Fibroblast of mammary gland (primary cell): ENCODE results near the gene ERAP2.

ENCODE experiments used
- DNase-seq: peaks from one replicate; pipeline ENCODE4 v3.0.0-alpha.2; 2010; ENCODE audit warnings: low read depth
- H3K4me3 ChIP-seq: 2 replicates; pipeline ENCODE4 v1.5.1; 2011; ENCODE audit warnings: low read depth, mild to moderate bottlenecking, low read length, moderate library complexity; ENCODE audit not compliant: control insufficient read depth
- TF ChIP-seq, protein P1 (sequence below): conservative IDR thresholded peaks from 2 replicates; pipeline ENCODE4 v1.5.1; 2011; ENCODE audit warnings: low read depth, low read length, inconsistent platforms; ENCODE audit not compliant: control insufficient read depth, insufficient read depth

ERAP2 gene

DNA sequence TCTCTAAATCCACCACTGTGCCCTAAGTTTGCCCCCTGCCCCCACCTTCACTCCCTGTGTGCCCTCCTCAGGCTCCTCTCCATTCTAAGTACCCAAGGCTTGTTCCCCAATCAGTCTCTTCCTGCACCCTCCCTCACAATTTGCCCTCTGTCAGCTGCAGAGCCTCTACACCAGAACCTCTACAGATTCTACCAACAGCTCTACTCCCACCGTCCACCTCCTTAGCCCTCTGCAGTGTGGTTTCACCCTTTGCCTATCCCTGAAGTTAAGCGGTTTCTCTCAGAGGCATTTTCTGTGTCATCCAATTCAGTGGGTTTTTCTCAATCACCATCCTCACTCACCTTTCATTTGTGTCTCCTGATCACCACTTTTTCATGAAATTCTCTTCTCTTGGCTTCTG lies 13.2 kb upstream of the ERAP2 start:
- DNase-seq, result no peak
- TF ChIP-seq, protein P1, sequence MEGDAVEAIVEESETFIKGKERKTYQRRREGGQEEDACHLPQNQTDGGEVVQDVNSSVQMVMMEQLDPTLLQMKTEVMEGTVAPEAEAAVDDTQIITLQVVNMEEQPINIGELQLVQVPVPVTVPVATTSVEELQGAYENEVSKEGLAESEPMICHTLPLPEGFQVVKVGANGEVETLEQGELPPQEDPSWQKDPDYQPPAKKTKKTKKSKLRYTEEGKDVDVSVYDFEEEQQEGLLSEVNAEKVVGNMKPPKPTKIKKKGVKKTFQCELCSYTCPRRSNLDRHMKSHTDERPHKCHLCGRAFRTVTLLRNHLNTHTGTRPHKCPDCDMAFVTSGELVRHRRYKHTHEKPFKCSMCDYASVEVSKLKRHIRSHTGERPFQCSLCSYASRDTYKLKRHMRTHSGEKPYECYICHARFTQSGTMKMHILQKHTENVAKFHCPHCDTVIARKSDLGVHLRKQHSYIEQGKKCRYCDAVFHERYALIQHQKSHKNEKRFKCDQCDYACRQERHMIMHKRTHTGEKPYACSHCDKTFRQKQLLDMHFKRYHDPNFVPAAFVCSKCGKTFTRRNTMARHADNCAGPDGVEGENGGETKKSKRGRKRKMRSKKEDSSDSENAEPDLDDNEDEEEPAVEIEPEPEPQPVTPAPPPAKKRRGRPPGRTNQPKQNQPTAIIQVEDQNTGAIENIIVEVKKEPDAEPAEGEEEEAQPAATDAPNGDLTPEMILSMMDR, result no peak
- H3K4me3 ChIP-seq, result no peak overlapping the region

DNA sequence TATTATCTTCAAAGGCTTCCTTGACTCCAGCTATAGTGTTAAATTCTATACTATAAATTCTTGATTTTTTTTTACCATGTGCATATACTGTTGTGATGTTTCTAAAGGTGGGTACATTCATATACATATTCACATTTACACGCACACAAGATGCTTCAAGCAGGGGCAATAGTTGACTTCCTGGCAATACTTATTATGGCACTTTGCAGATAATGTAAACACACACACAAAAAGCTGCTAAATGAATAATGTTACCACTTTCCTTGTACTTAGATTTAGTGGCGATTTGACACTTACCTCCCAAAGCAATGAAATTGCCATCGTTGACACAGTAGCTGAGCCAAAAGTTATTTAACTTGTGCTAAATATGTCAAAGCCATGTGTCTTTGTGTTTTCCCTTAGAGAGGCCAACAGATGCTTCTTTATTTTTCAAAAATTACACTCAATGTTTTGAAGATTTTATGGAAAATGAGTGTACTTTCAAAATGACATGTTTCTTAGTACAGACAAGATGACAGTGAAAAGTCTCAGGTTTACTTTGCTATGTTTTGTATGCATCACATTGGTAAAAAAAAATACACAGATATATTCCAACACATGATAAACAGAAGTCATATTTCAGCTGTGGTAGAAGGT lies 12.2 kb upstream of the ERAP2 start:
- TF ChIP-seq, protein P1, result no peak
- H3K4me3 ChIP-seq, result no peak overlapping the region
- no peak for DNase-seq

DNA sequence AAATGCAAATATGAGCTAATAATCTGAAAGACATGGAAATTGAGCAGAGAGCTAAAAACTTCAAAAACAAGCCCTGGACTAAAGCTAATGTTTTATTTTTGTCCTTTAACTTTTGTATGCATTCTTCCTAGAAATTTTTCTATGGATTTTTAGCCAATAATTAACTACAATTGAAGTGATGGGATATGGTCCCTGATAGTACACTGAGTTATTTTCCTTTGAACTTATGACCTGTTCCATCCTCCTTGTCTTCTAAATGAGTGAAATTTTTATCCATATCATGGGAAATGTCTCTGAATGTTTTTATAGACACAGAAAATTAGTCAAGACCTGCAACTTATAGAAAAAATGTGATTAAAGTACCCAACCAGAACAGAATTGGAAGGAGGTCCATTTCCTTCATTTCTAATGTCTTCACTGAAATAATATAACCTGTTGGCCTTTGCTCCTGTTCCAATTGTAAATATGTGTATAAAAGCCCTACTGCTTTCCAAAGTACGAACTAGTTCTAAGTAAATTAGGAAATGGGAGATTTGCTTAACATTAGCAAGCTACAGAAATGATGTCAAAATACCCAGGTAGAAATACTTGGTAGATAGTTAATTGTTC lies 11.3 kb upstream of the ERAP2 start:
- TF ChIP-seq, protein P1, result no peak
- no peak overlapping the region for H3K4me3 ChIP-seq
- DNase-seq, result no peak

DNA sequence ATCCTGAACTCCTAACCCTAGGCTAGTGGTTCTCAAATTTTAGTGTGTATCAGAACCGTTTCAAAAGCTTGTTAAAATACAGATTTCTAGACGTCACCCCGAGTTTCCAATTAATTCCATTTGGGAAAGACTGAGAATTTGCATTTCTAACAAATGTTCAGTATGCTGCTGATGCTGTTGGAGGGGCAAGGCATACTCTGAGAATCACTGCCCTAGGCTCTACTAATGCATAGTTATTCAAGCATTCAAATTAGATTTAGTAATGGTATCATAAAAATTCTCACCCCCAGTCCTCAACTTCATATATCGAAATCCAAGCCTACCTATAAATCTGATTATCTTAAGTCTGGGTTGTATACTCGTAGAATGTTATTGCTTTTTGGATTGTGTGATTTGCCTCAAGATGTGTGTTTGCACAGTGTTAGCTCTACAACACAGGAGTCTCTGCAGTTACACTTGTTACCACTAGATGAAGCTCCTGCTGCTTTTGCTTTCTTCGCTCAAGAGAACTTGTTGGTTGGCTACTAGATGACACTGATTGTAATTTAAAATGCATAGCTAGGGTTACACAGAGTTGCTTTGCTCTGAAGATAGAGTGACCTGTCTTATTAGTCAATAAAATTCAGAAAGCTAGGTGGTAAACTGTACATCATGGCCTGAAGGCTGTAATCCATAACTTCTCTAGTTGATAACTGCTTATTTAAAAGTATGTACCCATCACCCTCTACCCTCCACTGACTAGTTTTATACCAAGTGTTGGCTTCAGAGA lies 7.5 kb upstream of the ERAP2 start:
- H3K4me3 ChIP-seq, result no peak overlapping the region
- TF ChIP-seq, protein P1, result peak; percentile 100
- peak; percentile 79 for DNase-seq

DNA sequence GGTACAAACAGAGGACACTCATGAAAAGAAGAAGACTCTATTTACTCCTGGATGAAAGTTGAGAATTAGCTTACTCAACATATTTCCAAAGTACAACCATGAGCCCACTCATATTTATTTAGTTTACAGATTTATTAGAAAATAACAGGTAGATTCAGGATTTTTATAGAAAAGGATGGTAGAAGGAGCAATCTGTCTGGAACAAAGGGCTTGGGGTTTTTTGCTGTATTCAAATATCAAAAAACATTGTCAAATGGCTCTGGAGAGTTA lies 7.0 kb upstream of the ERAP2 start:
- H3K4me3 ChIP-seq, result no peak overlapping the region
- TF ChIP-seq, protein P1, result no peak
- DNase-seq, result no peak

DNA sequence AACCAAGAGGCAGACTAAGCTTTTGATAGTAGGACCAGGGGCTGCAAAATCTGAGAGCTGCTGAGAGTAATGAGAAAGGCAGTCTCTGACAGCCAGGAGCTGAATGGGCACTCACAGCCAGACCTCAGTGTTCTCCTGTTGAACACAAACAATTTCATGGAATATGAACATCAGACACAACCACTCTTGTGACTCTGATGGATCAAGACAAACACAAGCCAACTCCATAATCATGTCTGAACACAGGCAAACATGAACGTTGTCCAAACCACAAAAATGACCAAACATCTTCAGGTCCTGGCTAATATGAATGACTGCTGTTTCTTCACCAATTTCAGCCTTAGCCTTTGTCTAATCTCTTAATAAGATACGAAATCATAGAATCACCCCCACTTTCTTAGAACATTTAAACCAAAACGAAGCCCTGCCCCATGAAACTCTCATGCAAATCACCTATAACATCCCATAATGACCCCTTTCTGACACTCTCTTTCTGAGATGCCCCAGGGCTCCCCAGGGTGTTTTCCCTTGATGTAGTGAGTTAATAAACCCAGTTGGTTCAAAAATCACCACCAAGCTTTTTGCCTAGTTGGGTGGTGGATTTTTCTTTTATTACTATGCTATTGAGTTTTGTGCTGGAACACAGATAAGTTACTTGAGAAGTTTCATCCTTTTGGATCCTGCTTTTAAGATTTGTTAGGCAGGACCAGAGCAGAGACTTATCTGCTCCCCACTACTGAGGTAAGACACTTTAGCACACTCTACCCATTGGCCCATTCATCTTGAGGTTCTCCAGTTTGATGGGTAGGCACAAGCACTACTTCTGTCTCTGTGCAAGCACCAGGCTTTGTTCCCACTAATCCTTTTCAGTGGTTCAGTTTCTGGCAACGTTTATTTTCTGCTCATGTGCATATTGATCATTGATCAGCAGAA lies 5.9 kb upstream of the ERAP2 start:
- H3K4me3 ChIP-seq, result no peak overlapping the region
- TF ChIP-seq, protein P1, result no peak
- peak; percentile 39 for DNase-seq
